ENCODE results near the gene ARPC5L.

- no peak for TF ChIP-seq CTCF (IDR thresholded peaks at IDR 0.05; ENCODE audit: poor library complexity)
- no peak for TF ChIP-seq EZH2 (IDR thresholded peaks at IDR 0.05; ENCODE audit: borderline replicate concordance)
Measured at GRCh38 chr9:124843456-124844034, 18.4 kb upstream of the ARPC5L start.
